ENCODE measurements around the gene NIFK.
"Not testable (repeated sequence)": the region's sequence is repeated elsewhere in the genome, so short reads cannot be mapped to it uniquely, and the experiment has no call there.

The NIFK gene

GRCh38 chr2:121694398-121695170 lies 42.1 kb downstream of the NIFK start:
- no peak for DNase-seq

- DNase-seq: not testable (repeated sequence)
Observed at GRCh38 chr2:121690572-121690971, 46.1 kb downstream of the NIFK start.

GRCh38 chr2:121690095-121690494 lies 46.6 kb downstream of the NIFK start:
- no peak for DNase-seq

GRCh38 chr2:121689356-121689755 lies 47.3 kb downstream of the NIFK start:
- DNase-seq: peak in 1 of 4 experiments; percentile 9

GRCh38 chr2:121688820-121689219 lies 47.9 kb downstream of the NIFK start:
- DNase-seq: no peak

- DNase-seq: no peak
Observed at GRCh38 chr2:121686902-121687301, 49.8 kb downstream of the NIFK start.

- DNase-seq: no peak
Observed at GRCh38 chr2:121686218-121686617, 50.5 kb downstream of the NIFK start.

- no peak for DNase-seq
Observed at GRCh38 chr2:121682396-121683298, 54.0 kb downstream of the NIFK start.

GRCh38 chr2:121677855-121678254 lies 58.8 kb downstream of the NIFK start:
- DNase-seq: no peak

Data from suppressor macrophage (primary cell).